ENCODE data around the gene ANKRD17.
"Not testable (repeated sequence)": the region's sequence is repeated elsewhere in the genome, so short reads cannot be mapped to it uniquely, and the experiment has no call there.

Gene ANKRD17, protein sequence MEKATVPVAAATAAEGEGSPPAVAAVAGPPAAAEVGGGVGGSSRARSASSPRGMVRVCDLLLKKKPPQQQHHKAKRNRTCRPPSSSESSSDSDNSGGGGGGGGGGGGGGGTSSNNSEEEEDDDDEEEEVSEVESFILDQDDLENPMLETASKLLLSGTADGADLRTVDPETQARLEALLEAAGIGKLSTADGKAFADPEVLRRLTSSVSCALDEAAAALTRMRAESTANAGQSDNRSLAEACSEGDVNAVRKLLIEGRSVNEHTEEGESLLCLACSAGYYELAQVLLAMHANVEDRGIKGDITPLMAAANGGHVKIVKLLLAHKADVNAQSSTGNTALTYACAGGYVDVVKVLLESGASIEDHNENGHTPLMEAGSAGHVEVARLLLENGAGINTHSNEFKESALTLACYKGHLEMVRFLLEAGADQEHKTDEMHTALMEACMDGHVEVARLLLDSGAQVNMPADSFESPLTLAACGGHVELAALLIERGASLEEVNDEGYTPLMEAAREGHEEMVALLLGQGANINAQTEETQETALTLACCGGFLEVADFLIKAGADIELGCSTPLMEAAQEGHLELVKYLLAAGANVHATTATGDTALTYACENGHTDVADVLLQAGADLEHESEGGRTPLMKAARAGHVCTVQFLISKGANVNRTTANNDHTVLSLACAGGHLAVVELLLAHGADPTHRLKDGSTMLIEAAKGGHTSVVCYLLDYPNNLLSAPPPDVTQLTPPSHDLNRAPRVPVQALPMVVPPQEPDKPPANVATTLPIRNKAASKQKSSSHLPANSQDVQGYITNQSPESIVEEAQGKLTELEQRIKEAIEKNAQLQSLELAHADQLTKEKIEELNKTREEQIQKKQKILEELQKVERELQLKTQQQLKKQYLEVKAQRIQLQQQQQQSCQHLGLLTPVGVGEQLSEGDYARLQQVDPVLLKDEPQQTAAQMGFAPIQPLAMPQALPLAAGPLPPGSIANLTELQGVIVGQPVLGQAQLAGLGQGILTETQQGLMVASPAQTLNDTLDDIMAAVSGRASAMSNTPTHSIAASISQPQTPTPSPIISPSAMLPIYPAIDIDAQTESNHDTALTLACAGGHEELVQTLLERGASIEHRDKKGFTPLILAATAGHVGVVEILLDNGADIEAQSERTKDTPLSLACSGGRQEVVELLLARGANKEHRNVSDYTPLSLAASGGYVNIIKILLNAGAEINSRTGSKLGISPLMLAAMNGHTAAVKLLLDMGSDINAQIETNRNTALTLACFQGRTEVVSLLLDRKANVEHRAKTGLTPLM (N-terminal part only)

GRCh38 chr4:73258686-73259570, at the start of gene ANKRD17:
Gene ANKRD17 (minus strand): TSS chr4:73258798. CDS start chr4:73258668, 130 bp downstream.
- peak; percentile 85 for DNase-seq (ENCODE audit: low read depth, low spot score)

GRCh38 chr4:73308286-73308685, 49.7 kb upstream of the ANKRD17 start:
- DNase-seq (ENCODE audit: low read depth, low spot score) = no peak

GRCh38 chr4:73303711-73304110, 45.1 kb upstream of the ANKRD17 start:
- DNase-seq (ENCODE audit: low read depth, low spot score) = no peak

DNA sequence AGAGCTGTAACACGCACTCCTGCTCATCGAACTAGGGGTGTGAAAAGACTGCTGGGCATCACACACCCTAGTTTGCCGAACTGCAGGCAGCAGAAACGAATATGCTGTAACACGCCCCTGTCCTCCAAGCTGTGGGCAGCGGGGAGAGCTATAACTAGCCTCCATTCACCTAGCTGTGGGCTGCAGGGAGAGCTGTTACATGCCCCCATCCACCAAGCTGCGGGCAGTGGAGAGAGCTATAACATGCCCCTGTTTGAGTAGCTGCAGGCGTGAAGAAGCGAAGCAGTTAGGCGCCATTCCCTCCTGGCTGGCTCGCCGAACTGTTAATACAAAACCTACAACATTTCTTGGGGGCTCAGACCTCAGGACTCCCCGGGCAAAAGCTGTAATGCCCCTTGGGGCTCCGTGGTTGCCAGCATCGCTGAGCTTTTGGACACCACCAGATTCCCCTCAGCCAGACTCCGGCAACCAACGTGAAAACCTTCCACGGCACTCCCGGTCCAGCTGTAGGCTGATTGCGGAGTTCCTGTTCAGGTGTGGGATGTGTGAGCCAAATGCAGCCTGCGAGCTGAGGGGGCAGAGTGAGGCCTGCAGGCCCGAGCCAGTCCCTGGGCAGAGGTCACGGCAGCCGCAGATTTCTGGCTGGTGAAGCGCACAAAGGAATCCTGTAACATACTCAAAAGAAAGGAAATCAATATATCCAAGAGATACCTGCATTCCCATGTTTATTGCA, 41.1 kb upstream of the ANKRD17 start:
- no peak for DNase-seq (ENCODE audit: low read depth, low spot score)

DNA sequence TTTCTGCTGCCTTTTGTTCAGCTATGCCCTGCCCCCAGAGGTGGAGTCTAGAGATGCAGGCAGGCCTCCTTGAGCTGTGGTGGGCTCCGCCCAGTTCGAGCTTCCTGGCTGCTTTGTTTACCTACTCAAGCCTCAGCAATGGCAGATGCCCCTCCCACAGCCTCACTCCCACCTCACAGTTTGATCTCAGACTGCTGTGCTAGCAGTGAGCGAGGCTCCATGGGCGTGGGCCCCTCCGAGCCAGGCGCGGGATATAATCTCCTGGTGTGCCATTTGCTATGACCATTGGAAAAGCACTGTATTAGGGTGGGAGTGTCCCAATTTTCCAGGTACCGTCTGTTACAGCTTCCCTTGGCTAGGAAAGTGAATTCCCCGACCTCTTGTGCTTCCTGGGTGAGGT, 34.1 kb upstream of the ANKRD17 start:
- not testable (repeated sequence) for DNase-seq (ENCODE audit: low read depth, low spot score)

- DNase-seq (ENCODE audit: low read depth, low spot score) = no peak
Observed at GRCh38 chr4:73281982-73282381, 23.4 kb upstream of the ANKRD17 start.

- DNase-seq (ENCODE audit: low read depth, low spot score) = no peak
Observed at GRCh38 chr4:73281396-73281795, 22.8 kb upstream of the ANKRD17 start.

- no peak for DNase-seq (ENCODE audit: low read depth, low spot score)
Observed at GRCh38 chr4:73277201-73277600, 18.6 kb upstream of the ANKRD17 start.

GRCh38 chr4:73275318-73275654, 16.7 kb upstream of the ANKRD17 start:
- no peak for DNase-seq (ENCODE audit: low read depth, low spot score)

- no peak for DNase-seq (ENCODE audit: low read depth, low spot score)
Observed at GRCh38 chr4:73272816-73273215, 14.2 kb upstream of the ANKRD17 start.

DNA sequence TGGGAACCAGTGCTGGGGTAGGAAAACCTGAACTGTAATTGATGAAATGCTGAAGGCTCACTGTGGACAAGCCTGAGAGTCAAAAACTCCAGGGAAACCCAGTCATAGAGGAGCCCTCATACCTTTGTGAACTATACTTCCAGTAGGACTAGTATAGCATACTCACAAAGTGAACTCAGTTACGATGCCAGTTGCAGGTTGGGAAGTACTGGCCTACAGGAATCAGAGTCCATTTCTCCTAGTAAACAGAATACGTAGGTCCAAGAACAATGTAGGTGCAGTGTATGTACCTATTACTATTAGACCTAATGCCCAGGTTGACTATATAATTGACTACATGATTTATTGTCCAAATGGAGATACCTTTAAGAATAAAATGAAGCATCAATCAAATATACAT, 8.5 kb upstream of the ANKRD17 start:
- DNase-seq (ENCODE audit: low read depth, low spot score) = no peak

DNA sequence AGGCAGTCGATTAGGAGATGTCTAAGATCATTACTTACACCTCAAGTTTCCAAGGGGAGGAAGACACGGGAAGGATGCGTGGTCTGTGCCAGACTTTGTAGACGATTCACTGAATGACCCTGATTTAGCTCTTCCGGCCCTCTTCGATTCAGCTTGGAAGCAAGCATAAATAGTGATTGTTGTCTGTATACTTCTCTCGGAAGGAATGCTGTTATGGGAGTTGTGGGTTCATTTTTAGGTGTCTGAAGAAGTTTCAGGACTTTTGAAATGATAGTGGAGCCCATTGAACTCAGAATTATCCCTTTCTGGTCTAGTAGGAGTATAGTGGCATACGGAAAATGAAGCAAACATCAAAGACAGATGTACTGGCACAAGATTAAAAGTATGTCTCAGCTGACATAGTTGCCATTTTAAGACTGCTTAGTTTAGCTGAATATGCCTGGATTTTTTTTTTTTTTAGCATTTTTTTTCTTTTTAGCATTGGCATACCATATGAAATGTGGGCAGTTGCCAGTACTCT, 1.0 kb upstream of the ANKRD17 start:
- DNase-seq (ENCODE audit: low read depth, low spot score) = no peak

DNA sequence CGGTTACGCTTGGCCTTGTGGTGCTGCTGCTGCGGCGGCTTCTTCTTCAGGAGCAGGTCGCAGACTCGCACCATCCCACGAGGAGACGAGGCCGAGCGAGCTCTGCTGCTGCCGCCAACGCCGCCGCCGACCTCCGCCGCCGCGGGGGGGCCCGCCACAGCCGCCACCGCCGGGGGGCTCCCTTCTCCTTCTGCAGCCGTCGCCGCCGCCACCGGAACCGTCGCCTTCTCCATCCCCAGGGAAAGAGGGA, 237 bp downstream of the ANKRD17 start:
- DNase-seq (ENCODE audit: low read depth, low spot score) = no peak

GRCh38 chr4:73257651-73258435, 755 bp downstream of the ANKRD17 start:
- no peak for DNase-seq (ENCODE audit: low read depth, low spot score)

- peak; percentile 43 for DNase-seq (ENCODE audit: low read depth, low spot score)
Observed at GRCh38 chr4:73257234-73257633, 1.4 kb downstream of the ANKRD17 start.

DNA sequence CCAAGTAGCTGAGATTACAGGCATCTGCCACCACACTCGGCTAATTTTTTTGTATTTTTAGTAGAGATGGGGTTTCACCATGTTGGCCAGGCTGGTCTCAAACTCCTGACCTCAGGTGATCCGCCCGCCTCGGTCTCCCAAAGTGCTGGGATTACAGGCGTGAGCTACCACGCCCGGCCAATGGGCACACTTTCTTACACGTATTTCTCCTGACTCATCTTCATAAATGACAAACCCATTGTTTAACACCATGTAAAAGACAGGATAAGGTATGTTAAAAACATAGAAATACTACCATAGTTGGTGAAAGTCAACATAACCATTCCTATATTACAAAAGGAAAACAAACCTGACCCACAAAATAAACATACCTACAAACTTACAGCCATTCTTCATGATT, 2.8 kb downstream of the ANKRD17 start:
- not testable (repeated sequence) for DNase-seq (ENCODE audit: low read depth, low spot score)

DNA sequence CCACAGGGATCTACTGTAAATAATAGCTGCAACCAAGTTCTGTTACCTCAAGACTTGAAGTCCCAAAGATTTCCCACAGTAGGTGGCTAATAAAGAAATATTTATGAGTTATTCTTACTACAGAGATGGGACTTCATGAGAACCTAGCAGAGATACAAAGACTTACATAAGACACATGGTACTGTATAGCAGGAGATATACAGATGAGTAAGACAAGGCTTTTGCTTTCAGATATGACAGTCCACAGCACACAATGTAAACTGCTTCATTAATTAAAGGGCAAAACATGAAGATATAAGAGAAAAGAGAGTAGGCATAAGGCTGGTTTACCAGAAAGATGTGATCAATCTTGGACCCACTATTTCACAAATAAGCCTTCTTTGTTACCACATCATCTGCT, 6.6 kb downstream of the ANKRD17 start:
- no peak for DNase-seq (ENCODE audit: low read depth, low spot score)

- DNase-seq (ENCODE audit: low read depth, low spot score) = no peak
Observed at GRCh38 chr4:73251384-73251783, 7.2 kb downstream of the ANKRD17 start.

DNA sequence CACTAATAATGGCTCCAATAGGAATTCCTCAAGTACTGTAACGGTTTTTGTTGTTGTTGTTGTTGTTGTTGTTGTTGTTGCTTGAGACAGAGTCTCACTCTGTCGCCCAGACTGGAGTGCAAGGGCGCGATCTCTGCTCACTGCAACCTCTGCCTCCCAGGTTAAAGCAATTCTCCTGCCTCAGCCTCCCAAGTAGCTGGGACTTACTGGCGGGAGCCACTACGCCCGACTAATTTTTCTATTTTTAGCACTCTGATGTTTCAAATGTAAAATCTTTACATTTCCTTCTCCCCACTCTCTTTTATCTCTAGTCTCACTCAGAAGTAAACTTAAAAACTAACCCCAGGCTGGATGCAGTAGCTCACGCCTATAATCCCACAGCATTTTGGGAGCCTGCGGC, 8.0 kb downstream of the ANKRD17 start:
- no peak for DNase-seq (ENCODE audit: low read depth, low spot score)

DNA sequence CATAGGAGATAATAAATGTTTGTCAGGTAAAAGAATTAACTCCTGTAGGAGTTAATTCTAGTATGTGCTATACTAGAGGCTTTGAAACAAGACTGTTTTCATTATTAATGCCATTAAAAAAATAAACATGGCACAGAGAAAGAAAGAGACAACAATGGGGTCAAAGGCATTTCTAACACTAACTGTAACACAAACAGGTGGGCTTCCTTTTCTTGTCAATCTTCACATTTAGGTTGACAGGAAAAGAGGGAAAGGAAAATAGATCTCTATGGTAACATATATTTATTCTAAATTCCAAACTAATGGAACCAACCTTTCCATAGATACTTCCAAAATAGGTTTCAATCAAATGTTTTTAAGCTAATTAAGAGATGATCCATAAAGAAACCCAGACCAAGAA, 9.8 kb downstream of the ANKRD17 start:
- no peak for DNase-seq (ENCODE audit: low read depth, low spot score)
